ENCODE measurements around the gene RAB3D.

RAB3D gene

DNA sequence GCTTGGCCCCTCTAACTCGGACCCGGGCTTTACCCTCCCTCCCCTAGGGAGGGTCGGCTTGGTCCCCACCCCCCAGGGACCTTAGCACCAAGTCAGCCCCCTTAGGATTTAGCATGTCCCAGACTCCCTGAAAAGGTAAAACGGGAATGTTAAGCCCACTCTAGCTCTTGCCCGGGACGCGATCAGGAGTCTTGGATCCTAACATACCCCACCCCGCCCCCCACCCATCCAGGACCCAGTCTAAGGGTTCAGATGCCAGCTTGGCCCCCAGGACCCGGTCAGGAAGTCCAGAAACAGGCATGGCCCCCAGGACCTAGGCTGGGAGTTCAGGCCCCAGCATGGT is 44.2 kb upstream of the RAB3D start:
- no peak overlapping the region for H3K4ac ChIP-seq (ENCODE audit: low read length)
- peak overlapping the region; percentile 68 for H3K4me2 ChIP-seq (ENCODE audit: insufficient read depth, low read length, poor library complexity, severe bottlenecking)
- no peak overlapping the region for H3K27ac ChIP-seq (replicated peaks; ENCODE audit: low read length)
- peak overlapping the region; percentile 96 for H3K23ac ChIP-seq (ENCODE audit: low read depth, low read length, poor library complexity)
- peak overlapping the region; percentile 42 to 66 for H3K4me3 ChIP-seq (ENCODE audit: low read length in 2 of 2)
- no peak overlapping the region for H3K14ac ChIP-seq (ENCODE audit: low read length)
- H3K9me3 ChIP-seq (replicated peaks in 1 of 2; ENCODE audit: control insufficient read depth in 2 of 2, insufficient read depth in 1 of 2, low read depth in 1 of 2, low read length in 2 of 2) = peaks cover 0 to 1% of the 10 kb centered on the region in 2 donors
- H3K27me3 ChIP-seq (ENCODE audit: control insufficient read depth in 3 of 3, insufficient read depth in 3 of 3, low read depth in 1 of 3, low read length in 3 of 3) = peaks cover 8 to 22% (median 8%) of the 10 kb centered on the region in 3 experiments
- peak overlapping the region; percentile 15 for H3K9ac ChIP-seq (ENCODE audit: low read depth, low read length, poor library complexity)
- peak overlapping the region; percentile 70 for H3K18ac ChIP-seq (ENCODE audit: low read length)
- no peaks in the 10 kb centered on the region for H3K79me1 ChIP-seq (ENCODE audit: low read depth, low read length)
- no peak overlapping the region for H2BK120ac ChIP-seq (ENCODE audit: low read depth, low read length)
- no peak overlapping the region for H4K91ac ChIP-seq (ENCODE audit: low read depth, low read length, poor library complexity)
- no peak overlapping the region for H4K8ac ChIP-seq (ENCODE audit: low read depth, low read length)
- no peak overlapping the region for H2BK15ac ChIP-seq (ENCODE audit: low read length)
- H2BK5ac ChIP-seq (ENCODE audit: low read length) = no peak overlapping the region
- peaks cover 6 to 11% of the 10 kb centered on the region in 2 donors for H3K4me1 ChIP-seq (ENCODE audit: control insufficient read depth in 2 of 2, insufficient read depth in 1 of 2, low read depth in 1 of 2, low read length in 2 of 2)
- no CpG with 5 or more reads among the region's 9 CpGs for WGBS, 2 donors (ENCODE audit: extremely low coverage in 2 of 2, insufficient read length in 2 of 2, insufficient replicate concordance in 1 of 2)
- H2AK5ac ChIP-seq (ENCODE audit: low read depth, low read length) = peak overlapping the region; percentile 81
- no peaks in the 10 kb centered on the region for H3K36me3 ChIP-seq (replicated peaks in 1 of 2; ENCODE audit: control insufficient read depth in 2 of 2, insufficient read depth in 2 of 2, low read length in 2 of 2)
- H2BK12ac ChIP-seq (ENCODE audit: low read length) = no peak overlapping the region
- peak overlapping the region; percentile 86 for H2AFZ ChIP-seq (ENCODE audit: low read length)
- no peak for DNase-seq (ENCODE audit: low spot score)

DNA sequence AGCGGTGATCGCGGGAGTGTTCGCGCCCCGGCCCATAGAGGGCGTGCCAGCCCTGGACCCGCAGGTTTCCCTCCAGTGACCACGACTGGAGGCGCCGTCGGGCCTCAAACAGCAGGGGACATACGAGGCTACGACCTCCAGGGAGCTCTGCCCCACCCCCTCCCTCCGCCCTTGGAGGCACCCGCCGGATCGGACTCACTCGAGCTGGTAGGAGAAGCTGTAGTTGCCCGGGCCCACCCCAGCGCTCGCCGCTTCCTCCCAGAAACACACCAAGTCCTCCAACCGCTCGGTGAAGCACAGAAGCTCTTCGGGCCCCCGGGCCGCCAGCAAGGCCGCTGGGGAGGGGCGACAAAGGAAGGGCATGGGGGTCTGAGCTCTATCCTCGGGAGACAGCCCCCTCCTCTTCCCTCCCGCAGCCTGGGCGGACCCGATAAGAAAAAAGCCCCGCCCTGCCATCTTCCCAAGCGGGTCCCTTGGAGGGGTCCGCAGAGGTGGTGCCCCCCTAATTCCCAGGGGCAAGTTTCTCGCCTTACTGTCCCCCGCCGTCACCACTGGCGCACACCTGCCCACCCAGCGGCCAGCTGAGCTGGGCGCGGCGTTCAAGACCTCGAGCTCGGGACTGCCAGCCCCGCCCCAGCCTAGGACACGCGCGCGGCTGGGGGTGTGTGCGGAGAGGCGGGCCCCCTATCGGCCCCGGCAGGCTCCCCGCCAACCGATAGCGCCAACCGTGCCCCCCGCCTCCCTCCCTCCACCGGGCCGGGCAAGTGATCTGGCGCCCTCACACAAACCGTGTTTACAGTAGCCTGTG is 43.6 kb upstream of the RAB3D start:
- Histone ChIP-seq H2BK120ac (ENCODE audit: low read depth, low read length) (peak overlapping the region; percentile 61), H3K14ac (ENCODE audit: low read length) (peak overlapping the region; percentile 21), H3K4me3 (ENCODE audit: low read length in 2 of 2) (peak overlapping the region; percentile 42 to 61), H2AK5ac (ENCODE audit: low read depth, low read length) (peak overlapping the region; percentile 81), H2BK5ac (ENCODE audit: low read length) (no peak overlapping the region), H3K9ac (ENCODE audit: low read depth, low read length, poor library complexity) (peak overlapping the region; percentile 60), H3K4ac (ENCODE audit: low read length) (no peak overlapping the region), H3K27me3 (ENCODE audit: control insufficient read depth in 3 of 3, insufficient read depth in 3 of 3, low read depth in 1 of 3, low read length in 3 of 3) (peaks cover 8 to 22% (median 8%) of the 10 kb centered on the region in 3 experiments), H3K23ac (ENCODE audit: low read depth, low read length, poor library complexity) (peak overlapping the region; percentile 96), H3K9me3 (replicated peaks in 1 of 2; ENCODE audit: control insufficient read depth in 2 of 2, insufficient read depth in 1 of 2, low read depth in 1 of 2, low read length in 2 of 2) (peaks cover 0 to 1% of the 10 kb centered on the region in 2 donors), H4K8ac (ENCODE audit: low read depth, low read length) (peak overlapping the region; percentile 17), H3K4me2 (ENCODE audit: insufficient read depth, low read length, poor library complexity, severe bottlenecking) (peak overlapping the region; percentile 68), H3K79me1 (ENCODE audit: low read depth, low read length) (peaks cover 3% of the 10 kb centered on the region), H4K91ac (ENCODE audit: low read depth, low read length, poor library complexity) (no peak overlapping the region), H2AFZ (ENCODE audit: low read length) (peak overlapping the region; percentile 86), H3K27ac (replicated peaks; ENCODE audit: low read length) (no peak overlapping the region), H3K4me1 (ENCODE audit: control insufficient read depth in 2 of 2, insufficient read depth in 1 of 2, low read depth in 1 of 2, low read length in 2 of 2) (peaks cover 8 to 11% of the 10 kb centered on the region in 2 donors), H2BK12ac (ENCODE audit: low read length) (no peak overlapping the region), H3K36me3 (replicated peaks in 1 of 2; ENCODE audit: control insufficient read depth in 2 of 2, insufficient read depth in 2 of 2, low read length in 2 of 2) (peaks cover 0 to 3% of the 10 kb centered on the region in 2 donors), H2BK15ac (ENCODE audit: low read length) (peak overlapping the region; percentile 26), H3K18ac (ENCODE audit: low read length) (peak overlapping the region; percentile 76)
- no CpG with 5 or more reads among the region's 65 CpGs for WGBS, 2 donors (ENCODE audit: extremely low coverage in 2 of 2, insufficient read length in 2 of 2, insufficient replicate concordance in 1 of 2)
- no peak for DNase-seq (ENCODE audit: low spot score)

DNA sequence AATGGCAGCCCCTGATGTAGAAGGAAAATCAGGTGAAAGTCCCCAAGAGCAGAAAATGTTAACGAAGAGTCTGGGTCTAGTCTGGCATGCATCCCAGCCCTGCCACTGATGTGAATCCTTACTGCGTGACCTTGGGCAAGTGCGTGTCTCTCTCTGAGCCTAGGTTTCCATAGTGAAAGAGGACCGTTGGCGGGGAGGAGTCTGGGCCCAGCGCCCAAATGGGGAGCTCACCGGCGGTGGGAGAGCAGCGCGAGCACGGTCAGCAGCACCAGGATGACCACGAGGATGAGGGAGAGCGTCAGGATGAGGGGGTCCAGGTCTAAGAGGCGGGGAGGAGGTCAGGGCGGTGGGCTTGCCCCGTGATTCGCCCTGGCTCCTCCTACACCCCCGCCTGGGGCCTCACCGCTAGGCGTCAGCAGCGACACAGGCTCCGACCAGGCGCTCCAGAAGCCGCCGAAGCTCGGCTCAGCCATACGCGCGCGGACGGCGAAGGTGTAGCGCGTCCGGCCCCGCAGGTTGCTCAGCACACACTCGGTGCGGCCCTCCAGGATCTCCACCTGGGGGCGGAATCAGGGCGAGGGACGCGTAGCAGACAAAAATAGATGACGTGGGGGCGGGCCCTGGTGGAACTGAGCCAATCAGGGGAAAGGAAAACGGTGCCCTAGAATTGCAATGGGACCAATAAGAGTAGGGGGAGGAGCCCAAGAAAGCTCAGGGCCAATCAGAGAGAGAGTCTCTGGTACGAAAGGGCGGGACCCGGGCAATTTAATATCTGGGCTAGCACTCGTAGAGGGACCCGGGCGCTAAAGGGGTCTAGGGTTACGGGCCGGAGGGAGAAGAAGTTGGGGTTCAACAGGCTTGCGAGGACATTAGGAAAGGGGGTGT is 41.4 kb upstream of the RAB3D start:
- Histone ChIP-seq H3K79me1 (ENCODE audit: low read depth, low read length) (peaks cover 3% of the 10 kb centered on the region), H3K27ac (replicated peaks; ENCODE audit: low read length) (peak overlapping the region; percentile 89), H2AFZ (ENCODE audit: low read length) (peak overlapping the region; percentile 87), H3K4me1 (ENCODE audit: control insufficient read depth in 2 of 2, insufficient read depth in 1 of 2, low read depth in 1 of 2, low read length in 2 of 2) (peaks cover 8 to 12% of the 10 kb centered on the region in 2 donors), H3K18ac (ENCODE audit: low read length) (peak overlapping the region; percentile 98), H3K14ac (ENCODE audit: low read length) (peak overlapping the region; percentile 90), H4K91ac (ENCODE audit: low read depth, low read length, poor library complexity) (no peak overlapping the region), H2BK12ac (ENCODE audit: low read length) (no peak overlapping the region), H2BK15ac (ENCODE audit: low read length) (peak overlapping the region; percentile 77), H3K9ac (ENCODE audit: low read depth, low read length, poor library complexity) (peak overlapping the region; percentile 92), H4K8ac (ENCODE audit: low read depth, low read length) (peak overlapping the region; percentile 45), H3K36me3 (replicated peaks in 1 of 2; ENCODE audit: control insufficient read depth in 2 of 2, insufficient read depth in 2 of 2, low read length in 2 of 2) (peaks cover 0 to 15% of the 10 kb centered on the region in 2 donors), H3K4me3 (ENCODE audit: low read length in 2 of 2) (peak overlapping the region; percentile 65 to 82), H3K23ac (ENCODE audit: low read depth, low read length, poor library complexity) (peak overlapping the region; percentile 87), H3K4me2 (ENCODE audit: insufficient read depth, low read length, poor library complexity, severe bottlenecking) (peak overlapping the region; percentile 89), H2BK5ac (ENCODE audit: low read length) (peak overlapping the region; percentile 83), H3K4ac (ENCODE audit: low read length) (peak overlapping the region; percentile 92), H3K9me3 (replicated peaks in 1 of 2; ENCODE audit: control insufficient read depth in 2 of 2, insufficient read depth in 1 of 2, low read depth in 1 of 2, low read length in 2 of 2) (peaks cover 0 to 1% of the 10 kb centered on the region in 2 donors), H3K27me3 (ENCODE audit: control insufficient read depth in 3 of 3, insufficient read depth in 3 of 3, low read depth in 1 of 3, low read length in 3 of 3) (peaks cover 8 to 22% (median 8%) of the 10 kb centered on the region in 3 experiments), H2BK120ac (ENCODE audit: low read depth, low read length) (peak overlapping the region; percentile 94), H2AK5ac (ENCODE audit: low read depth, low read length) (peak overlapping the region; percentile 19)
- peak; percentile 97 for DNase-seq (ENCODE audit: low spot score)
- no CpG with 5 or more reads among the region's 54 CpGs for WGBS, 2 donors (ENCODE audit: extremely low coverage in 2 of 2, insufficient read length in 2 of 2, insufficient replicate concordance in 1 of 2)
